Keratinocyte (primary cell): ENCODE data around the gene GP9. TPM values are rescaled to one million over a fixed set of nuclear protein-coding genes. Genes with fewer than 3 reads are reported as not detected.

Experiments
- DNase-seq: peaks from one replicate; pipeline ENCODE4 v3.0.0-alpha.2; 2011; ENCODE audit warnings: low read depth, missing footprints, low spot score
- FAIRE-seq: peaks from 2 replicates; lab custom pipeline; 2011; peaks lifted over from hg19 to GRCh38; lab: Jason Lieb, UNC
- H2AFZ ChIP-seq: 2 replicates; pipeline ENCODE4 v1.6.0; 2012; ENCODE audit warnings: low read length, control low read depth, inconsistent platforms; ENCODE audit not compliant: control insufficient read depth
- H3K27ac ChIP-seq: 2 replicates; pipeline ENCODE4 v1.5.1; 2011; ENCODE audit warnings: low read length; ENCODE audit not compliant: control insufficient read depth, insufficient read depth
- H3K27me3 ChIP-seq: 3 replicates; pipeline ENCODE4 v1.6.0; 2011; ENCODE audit warnings: low read length; ENCODE audit not compliant: control insufficient read depth, insufficient read depth; ENCODE audit errors: extremely low read depth
- H3K36me3 ChIP-seq, 2 experiments: 2 replicates in 1 of 2; 3 replicates in 1 of 2; pipeline ENCODE4 v1.5.1; 2011; ENCODE audit warnings: low read length in 2 of 2, mild to moderate bottlenecking in 1 of 2; ENCODE audit not compliant: control insufficient read depth in 2 of 2, insufficient read depth in 2 of 2; ENCODE audit errors: extremely low read depth in 1 of 2
- H3K4me1 ChIP-seq: 3 replicates; pipeline ENCODE4 v1.5.1; 2011; ENCODE audit warnings: low read length; ENCODE audit not compliant: control insufficient read depth, insufficient read depth; ENCODE audit errors: extremely low read depth
- H3K4me2 ChIP-seq: 3 replicates; pipeline ENCODE4 v1.6.0; 2011; ENCODE audit warnings: low read depth, low read length; ENCODE audit not compliant: control insufficient read depth, insufficient read depth; ENCODE audit errors: extremely low read depth
- H3K4me3 ChIP-seq, 3 experiments: fragments of 200-600 bp in 1 of 3; sonication (generic) in 1 of 3; 2 replicates in 2 of 3; 3 replicates in 1 of 3; pipeline ENCODE4 v1.5.1; 2011 to 2016; ENCODE audit warnings: low read length in 3 of 3, mild to moderate bottlenecking in 3 of 3, control low read depth in 2 of 3, inconsistent platforms in 1 of 3, low read depth in 1 of 3, mixed read lengths in 1 of 3, mixed run types in 1 of 3, moderate library complexity in 1 of 3; ENCODE audit not compliant: control insufficient read depth in 2 of 3, insufficient read depth in 2 of 3; ENCODE audit errors: extremely low read depth in 1 of 3
- H3K79me2 ChIP-seq: 2 replicates; pipeline ENCODE4 v1.6.0; 2012; ENCODE audit warnings: low read length; ENCODE audit not compliant: control insufficient read depth, insufficient read depth
- H3K9ac ChIP-seq: 3 replicates; pipeline ENCODE4 v1.6.0; 2011; ENCODE audit warnings: low read length; ENCODE audit not compliant: control insufficient read depth, insufficient read depth; ENCODE audit errors: extremely low read depth
- H3K9me1 ChIP-seq: 3 replicates; pipeline ENCODE4 v1.6.0; 2011; ENCODE audit warnings: low read length; ENCODE audit not compliant: control insufficient read depth, insufficient read depth; ENCODE audit errors: extremely low read depth
- H3K9me3 ChIP-seq: 2 replicates; pipeline ENCODE4 v1.5.1; 2012; ENCODE audit warnings: low read depth, low read length; ENCODE audit not compliant: control insufficient read depth
- H4K20me1 ChIP-seq: 3 replicates; pipeline ENCODE4 v1.6.0; 2011; ENCODE audit warnings: low read length; ENCODE audit not compliant: control insufficient read depth, insufficient read depth; ENCODE audit errors: extremely low read depth
- EZH2 ChIP-seq: IDR thresholded peaks from one replicate; pipeline ENCODE4 v1.6.1; 2012; ENCODE audit warnings: inconsistent platforms, mild to moderate bottlenecking, low read length, moderate library complexity
- dilution Hi-C: fragments of 300-500 bp; cut with MboI; formaldehyde crosslinking; loops from one replicate; pipeline ENCODE4 v1.7.0; 2020; ENCODE audit warnings: low sequenced_read_pairs; ENCODE audit not compliant: extremely low pct_ligation_motif_present
- polyA plus RNA-seq, 5 experiments: library from polyadenylated mRNA; depleted of rRNA in 3 of 5; stranded (reverse) in 3 of 5; stranded (forward) in 1 of 5; unstranded in 1 of 5; fragments of >200 nt; gene quantifications; 1 replicate in 1 of 5; 2 replicates in 3 of 5; 3 replicates in 1 of 5; pipeline versions ENCODE4 v1.2.1 to v1.2.3, GENCODE V29; 2011 to 2012; ENCODE audit warnings: missing spikeins in 2 of 5, low read depth in 1 of 5, low replicate concordance in 1 of 5
- TF ChIP-seq, protein P1 (sequence below), 3 experiments: IDR thresholded peaks in 1 of 3; conservative IDR thresholded peaks in 1 of 3; optimal IDR thresholded peaks in 1 of 3; 2 replicates in 2 of 3; 3 replicates in 1 of 3; pipeline versions ENCODE3 to v1.5.1; 2011; ENCODE audit warnings: low read length in 3 of 3, mild to moderate bottlenecking in 3 of 3, moderate library complexity in 2 of 3, control low read depth in 1 of 3, inconsistent platforms in 1 of 3; ENCODE audit not compliant: insufficient read depth in 2 of 3; ENCODE audit errors: extremely low read depth in 1 of 3

GP9 gene
- polyA plus RNA-seq, 1 donor (not counting 4 experiments of a cell fraction or from before 2014, with no cell fraction given), result not detected

DNA sequence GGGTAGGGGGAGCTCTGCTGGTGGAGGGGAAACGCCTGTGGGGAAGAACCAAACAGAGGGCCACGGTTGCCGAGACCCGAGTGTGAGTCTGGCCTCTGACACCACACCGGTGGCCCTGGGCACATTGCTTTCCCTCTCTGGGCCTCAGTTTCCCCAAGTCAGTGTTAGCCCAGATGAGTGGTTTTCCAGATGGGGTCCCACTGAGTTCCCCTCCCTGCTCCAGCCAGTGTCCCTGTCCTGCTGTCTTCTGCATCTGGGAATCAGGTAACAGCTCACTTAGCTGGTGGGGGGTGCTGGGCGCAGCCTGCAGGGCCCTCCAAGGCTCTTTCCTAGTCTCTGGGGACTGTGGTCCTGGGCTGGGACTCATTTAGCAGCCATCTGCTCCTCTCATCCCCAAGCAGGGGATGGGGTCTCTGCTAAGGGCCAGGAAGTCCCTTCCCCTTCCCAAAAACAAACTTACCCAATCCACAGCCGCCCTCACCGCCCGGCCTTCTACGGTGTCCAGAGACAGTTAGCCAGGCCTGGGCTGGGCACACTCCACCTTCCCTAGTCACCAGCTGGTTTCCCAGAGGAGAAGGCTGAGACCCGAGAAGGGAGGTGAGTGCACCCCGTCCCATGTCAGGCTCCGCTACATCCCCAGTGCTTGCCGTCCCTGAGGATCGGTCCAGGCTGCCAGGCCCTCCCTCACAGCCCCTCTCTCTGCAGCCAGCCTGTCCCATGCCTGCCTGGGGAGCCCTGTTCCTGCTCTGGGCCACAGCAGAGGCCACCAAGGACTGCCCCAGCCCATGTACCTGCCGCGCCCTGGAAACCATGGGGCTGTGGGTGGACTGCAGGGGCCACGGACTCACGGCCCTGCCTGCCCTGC, 676 bp downstream of the GP9 start:
- no peak overlapping the region for H3K4me2 ChIP-seq
- no peak overlapping the region for H3K4me3 ChIP-seq
- H3K79me2 ChIP-seq, result no peaks in the 10 kb centered on the region
- no peaks in the 10 kb centered on the region for H3K9me3 ChIP-seq
- no peak overlapping the region for H3K27ac ChIP-seq
- no peaks in the 10 kb centered on the region for H3K4me1 ChIP-seq
- DNase-seq (no peak), FAIRE-seq (no peak)
- H2AFZ ChIP-seq, result no peak overlapping the region
- TF ChIP-seq, protein P1, sequence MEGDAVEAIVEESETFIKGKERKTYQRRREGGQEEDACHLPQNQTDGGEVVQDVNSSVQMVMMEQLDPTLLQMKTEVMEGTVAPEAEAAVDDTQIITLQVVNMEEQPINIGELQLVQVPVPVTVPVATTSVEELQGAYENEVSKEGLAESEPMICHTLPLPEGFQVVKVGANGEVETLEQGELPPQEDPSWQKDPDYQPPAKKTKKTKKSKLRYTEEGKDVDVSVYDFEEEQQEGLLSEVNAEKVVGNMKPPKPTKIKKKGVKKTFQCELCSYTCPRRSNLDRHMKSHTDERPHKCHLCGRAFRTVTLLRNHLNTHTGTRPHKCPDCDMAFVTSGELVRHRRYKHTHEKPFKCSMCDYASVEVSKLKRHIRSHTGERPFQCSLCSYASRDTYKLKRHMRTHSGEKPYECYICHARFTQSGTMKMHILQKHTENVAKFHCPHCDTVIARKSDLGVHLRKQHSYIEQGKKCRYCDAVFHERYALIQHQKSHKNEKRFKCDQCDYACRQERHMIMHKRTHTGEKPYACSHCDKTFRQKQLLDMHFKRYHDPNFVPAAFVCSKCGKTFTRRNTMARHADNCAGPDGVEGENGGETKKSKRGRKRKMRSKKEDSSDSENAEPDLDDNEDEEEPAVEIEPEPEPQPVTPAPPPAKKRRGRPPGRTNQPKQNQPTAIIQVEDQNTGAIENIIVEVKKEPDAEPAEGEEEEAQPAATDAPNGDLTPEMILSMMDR (optimal IDR thresholded peaks at IDR 0.05 in 1 of 3, IDR thresholded peaks at IDR 0.05 in 1 of 3, conservative IDR thresholded peaks at IDR 0.05 in 1 of 3; ENCODE audit: extremely low read depth in 1 of 3, insufficient read depth in 2 of 3, low read length in 3 of 3), result no peak
- TF ChIP-seq EZH2, result no peak
- no peaks in the 10 kb centered on the region for H3K36me3 ChIP-seq
- no peak overlapping the region for H3K9ac ChIP-seq
- no peaks in the 10 kb centered on the region for H4K20me1 ChIP-seq
- H3K27me3 ChIP-seq, result peaks cover 7% of the 10 kb centered on the region
- dilution Hi-C loops, result no loop called here
- H3K9me1 ChIP-seq, result no peaks in the 10 kb centered on the region

DNA sequence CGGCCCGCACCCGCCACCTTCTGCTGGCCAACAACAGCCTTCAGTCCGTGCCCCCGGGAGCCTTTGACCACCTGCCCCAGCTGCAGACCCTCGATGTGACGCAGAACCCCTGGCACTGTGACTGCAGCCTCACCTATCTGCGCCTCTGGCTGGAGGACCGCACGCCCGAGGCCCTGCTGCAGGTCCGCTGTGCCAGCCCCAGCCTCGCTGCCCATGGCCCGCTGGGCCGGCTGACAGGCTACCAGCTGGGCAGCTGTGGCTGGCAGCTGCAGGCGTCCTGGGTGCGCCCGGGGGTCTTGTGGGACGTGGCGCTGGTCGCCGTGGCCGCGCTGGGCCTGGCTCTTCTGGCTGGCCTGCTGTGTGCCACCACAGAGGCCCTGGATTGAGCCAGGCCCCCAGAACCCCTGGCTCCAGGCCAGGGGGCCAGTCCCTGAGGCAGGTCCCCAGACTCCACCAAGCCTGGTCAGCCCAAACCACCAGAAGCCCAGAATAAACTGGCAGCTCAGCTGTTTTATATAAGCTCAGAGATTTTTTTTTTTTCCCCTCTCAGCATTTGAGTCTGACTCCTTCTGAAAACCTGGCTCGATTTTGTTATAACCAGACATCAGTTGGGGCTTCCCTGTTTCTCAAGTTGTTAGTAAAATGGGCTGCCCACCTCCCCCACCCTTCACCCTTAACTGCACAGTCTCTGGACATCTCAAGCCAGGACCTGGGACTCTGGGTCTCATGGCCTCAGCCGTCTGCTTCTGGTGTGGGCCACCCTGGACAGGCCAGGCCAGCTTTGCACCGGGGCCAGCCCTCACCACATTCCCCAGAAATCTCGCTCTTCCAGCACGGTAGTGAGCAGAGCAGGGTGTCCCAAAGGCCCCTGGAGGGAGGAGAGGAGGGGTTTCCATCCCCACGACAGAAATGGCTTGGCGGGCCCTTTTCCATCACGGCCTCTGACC, 1.6 kb downstream of the GP9 start:
- Histone ChIP-seq H2AFZ (no peak overlapping the region), H3K9me1 (no peaks in the 10 kb centered on the region), H3K27ac (no peak overlapping the region), H3K36me3 (no peaks in the 10 kb centered on the region), H3K4me3 (no peak overlapping the region), H3K9ac (no peak overlapping the region), H4K20me1 (no peaks in the 10 kb centered on the region), H3K27me3 (peaks cover 6% of the 10 kb centered on the region), H3K4me1 (no peaks in the 10 kb centered on the region), H3K9me3 (no peaks in the 10 kb centered on the region), H3K79me2 (no peaks in the 10 kb centered on the region), H3K4me2 (no peak overlapping the region)
- dilution Hi-C loops, result no loop called here
- FAIRE-seq, result no peak
- no peak for DNase-seq
- TF ChIP-seq, protein P1 (optimal IDR thresholded peaks at IDR 0.05 in 1 of 3, IDR thresholded peaks at IDR 0.05 in 1 of 3, conservative IDR thresholded peaks at IDR 0.05 in 1 of 3; ENCODE audit: extremely low read depth in 1 of 3, insufficient read depth in 2 of 3, low read length in 3 of 3), result no peak
- no peak for TF ChIP-seq EZH2
